ENCODE results near the gene PRKG1. TPM values are rescaled to one million over a fixed set of nuclear protein-coding genes. Genes with fewer than 3 reads are reported as not detected.
"Not testable (repeated sequence)": the region's sequence is repeated elsewhere in the genome, so short reads cannot be mapped to it uniquely, and the experiment has no call there.

PRKG1 gene
- polyA plus RNA-seq, 2 donors = 0.84 to 0.87 TPM

DNA sequence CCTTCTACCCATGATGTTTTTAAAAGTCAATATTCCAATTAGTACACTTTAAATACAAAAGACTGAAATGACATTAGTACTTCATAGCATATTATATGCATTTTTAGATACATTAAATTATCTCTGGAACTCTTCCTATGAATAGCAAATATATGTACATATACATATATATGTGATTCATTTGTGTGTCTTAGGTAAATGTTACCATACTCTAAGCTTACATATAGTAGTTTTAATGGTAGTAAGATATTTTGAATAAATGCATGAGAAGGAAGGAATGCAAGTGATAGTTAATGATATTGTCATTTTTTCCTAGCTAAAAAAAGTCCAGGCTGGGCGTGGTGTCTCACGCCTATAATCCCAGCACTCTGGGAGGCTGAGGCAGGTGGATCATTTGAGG lies 671.1 kb downstream of the PRKG1 start:
- 90 to 96% methylated on average over 2 of the region's 2 CpGs for WGBS, 2 donors
- no peak overlapping the region for H3K27ac ChIP-seq (ENCODE audit: low read depth in 2 of 2, low read length in 1 of 2)
- no peaks in the 10 kb centered on the region for H3K27me3 ChIP-seq (ENCODE audit: control insufficient read depth in 1 of 2, insufficient read depth in 2 of 2, low read length in 2 of 2)
- no peaks in the 10 kb centered on the region for H3K36me3 ChIP-seq (ENCODE audit: control insufficient read depth in 2 of 2, insufficient read depth in 2 of 2, low read length in 1 of 2)
- no peak overlapping the region for H3K4me3 ChIP-seq (ENCODE audit: low read depth in 1 of 2, low read length in 2 of 2)
- no peaks in the 10 kb centered on the region for H3K4me1 ChIP-seq (ENCODE audit: control insufficient read depth in 2 of 2, insufficient read depth in 2 of 2, low read length in 1 of 2)
- no peaks in the 10 kb centered on the region for H3K9me3 ChIP-seq (ENCODE audit: control insufficient read depth in 2 of 2, insufficient read depth in 1 of 2, low read depth in 1 of 2, low read length in 1 of 2)

- 93 to 94% methylated on average over 1 of the region's 1 CpG for WGBS, 2 donors
- Histone ChIP-seq H3K27ac (ENCODE audit: low read depth in 2 of 2, low read length in 1 of 2) (no peak overlapping the region), H3K9me3 (ENCODE audit: control insufficient read depth in 2 of 2, insufficient read depth in 1 of 2, low read depth in 1 of 2, low read length in 1 of 2) (no peaks in the 10 kb centered on the region), H3K4me1 (ENCODE audit: control insufficient read depth in 2 of 2, insufficient read depth in 2 of 2, low read length in 1 of 2) (no peaks in the 10 kb centered on the region), H3K4me3 (ENCODE audit: low read depth in 1 of 2, low read length in 2 of 2) (no peak overlapping the region), H3K27me3 (ENCODE audit: control insufficient read depth in 1 of 2, insufficient read depth in 2 of 2, low read length in 2 of 2) (no peaks in the 10 kb centered on the region), H3K36me3 (ENCODE audit: control insufficient read depth in 2 of 2, insufficient read depth in 2 of 2, low read length in 1 of 2) (no peaks in the 10 kb centered on the region)
Observed at GRCh38 chr10:51747216-51747615, 672.9 kb downstream of the PRKG1 start.

DNA sequence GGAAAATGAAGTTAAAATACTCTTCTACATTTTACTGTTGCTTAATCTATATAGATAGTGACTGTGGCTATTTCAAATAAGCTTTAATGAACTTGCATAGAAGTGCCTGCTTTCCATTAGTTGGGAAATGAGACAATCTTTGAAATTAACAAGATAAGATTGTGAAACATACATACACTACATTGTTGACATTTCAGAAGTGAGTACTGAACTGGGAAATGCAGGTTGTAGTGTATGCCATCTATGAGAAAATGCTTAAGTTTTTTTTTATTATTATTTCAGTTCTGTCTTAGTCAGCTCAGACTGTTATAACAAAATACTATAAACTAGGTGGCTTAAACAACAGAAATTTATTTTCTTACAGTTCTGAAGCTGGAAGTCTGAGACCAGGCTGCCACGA lies 674.7 kb downstream of the PRKG1 start:
- H3K4me3 ChIP-seq (ENCODE audit: low read depth in 1 of 2, low read length in 2 of 2) = no peak overlapping the region
- 75 to 84% methylated on average over 1 of the region's 1 CpG for WGBS, 2 donors
- no peak overlapping the region for H3K27ac ChIP-seq (ENCODE audit: low read depth in 2 of 2, low read length in 1 of 2)

GRCh38 chr10:51758366-51758765 lies 684.1 kb downstream of the PRKG1 start:
- Histone ChIP-seq H3K4me3 (ENCODE audit: low read depth in 1 of 2, low read length in 2 of 2) (no peak overlapping the region), H3K4me1 (ENCODE audit: control insufficient read depth in 2 of 2, insufficient read depth in 2 of 2, low read length in 1 of 2) (no peaks in the 10 kb centered on the region), H3K27me3 (ENCODE audit: control insufficient read depth in 1 of 2, insufficient read depth in 2 of 2, low read length in 2 of 2) (no peaks in the 10 kb centered on the region), H3K36me3 (ENCODE audit: control insufficient read depth in 2 of 2, insufficient read depth in 2 of 2, low read length in 1 of 2) (no peaks in the 10 kb centered on the region), H3K9me3 (ENCODE audit: control insufficient read depth in 2 of 2, insufficient read depth in 1 of 2, low read depth in 1 of 2, low read length in 1 of 2) (no peaks in the 10 kb centered on the region), H3K27ac (ENCODE audit: low read depth in 2 of 2, low read length in 1 of 2) (no peak overlapping the region)
- WGBS, 2 donors = 76 to 79% methylated on average over 3 of the region's 3 CpGs

More for the DNA sequence above, 674.7 kb downstream of the PRKG1 start:
- no peaks in the 10 kb centered on the region for H3K9me3 ChIP-seq (ENCODE audit: control insufficient read depth in 2 of 2, insufficient read depth in 1 of 2, low read depth in 1 of 2, low read length in 1 of 2)
- no peaks in the 10 kb centered on the region for H3K4me1 ChIP-seq (ENCODE audit: control insufficient read depth in 2 of 2, insufficient read depth in 2 of 2, low read length in 1 of 2)
- no peaks in the 10 kb centered on the region for H3K36me3 ChIP-seq (ENCODE audit: control insufficient read depth in 2 of 2, insufficient read depth in 2 of 2, low read length in 1 of 2)
- H3K27me3 ChIP-seq (ENCODE audit: control insufficient read depth in 1 of 2, insufficient read depth in 2 of 2, low read length in 2 of 2) = no peaks in the 10 kb centered on the region

GRCh38 chr10:51758838-51759237 lies 684.6 kb downstream of the PRKG1 start:
- WGBS, 2 donors = 88 to 95% methylated on average over 1 of the region's 1 CpG

DNA sequence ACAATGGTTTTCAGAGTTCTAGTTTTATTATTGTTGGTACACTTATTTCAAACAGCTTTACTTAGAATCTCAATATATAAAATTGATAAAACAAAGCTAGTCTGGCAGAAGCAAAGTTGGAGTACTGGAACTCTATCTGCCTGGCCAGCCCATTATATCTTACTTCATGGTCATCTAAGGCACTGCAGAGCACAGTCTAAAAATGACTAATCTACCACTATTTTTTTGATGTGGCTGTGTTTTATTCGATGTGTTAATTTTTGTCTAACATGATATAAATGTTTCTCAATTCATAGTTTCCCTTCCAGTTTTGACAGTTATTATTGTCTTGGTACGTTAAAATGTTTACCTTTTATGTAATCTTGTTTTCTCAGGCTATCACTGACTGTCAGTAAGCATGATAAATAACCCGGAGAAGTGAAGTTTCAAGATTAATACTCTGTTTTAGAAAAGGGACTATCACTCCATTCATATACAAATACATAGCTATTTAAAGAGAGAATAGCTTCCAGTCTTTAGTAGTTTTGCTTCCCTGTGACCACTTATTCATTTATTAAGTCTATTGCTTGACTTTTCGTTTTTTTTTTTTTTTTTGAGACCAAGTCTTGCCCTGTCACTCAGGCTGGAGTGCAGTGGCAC lies 685.7 kb downstream of the PRKG1 start:
- H3K27me3 ChIP-seq (ENCODE audit: control insufficient read depth in 1 of 2, insufficient read depth in 2 of 2, low read length in 2 of 2) = no peaks in the 10 kb centered on the region

More at GRCh38 chr10:51758838-51759237, 684.6 kb downstream of the PRKG1 start:
- not testable (repeated sequence) for H3K36me3 ChIP-seq (ENCODE audit: control insufficient read depth in 2 of 2, insufficient read depth in 2 of 2, low read length in 1 of 2); H3K4me1 ChIP-seq (ENCODE audit: control insufficient read depth in 2 of 2, insufficient read depth in 2 of 2, low read length in 1 of 2); H3K27ac ChIP-seq (ENCODE audit: low read depth in 2 of 2, low read length in 1 of 2); H3K9me3 ChIP-seq (ENCODE audit: control insufficient read depth in 2 of 2, insufficient read depth in 1 of 2, low read depth in 1 of 2, low read length in 1 of 2); H3K27me3 ChIP-seq (ENCODE audit: control insufficient read depth in 1 of 2, insufficient read depth in 2 of 2, low read length in 2 of 2); H3K4me3 ChIP-seq (ENCODE audit: low read depth in 1 of 2, low read length in 2 of 2)

DNA sequence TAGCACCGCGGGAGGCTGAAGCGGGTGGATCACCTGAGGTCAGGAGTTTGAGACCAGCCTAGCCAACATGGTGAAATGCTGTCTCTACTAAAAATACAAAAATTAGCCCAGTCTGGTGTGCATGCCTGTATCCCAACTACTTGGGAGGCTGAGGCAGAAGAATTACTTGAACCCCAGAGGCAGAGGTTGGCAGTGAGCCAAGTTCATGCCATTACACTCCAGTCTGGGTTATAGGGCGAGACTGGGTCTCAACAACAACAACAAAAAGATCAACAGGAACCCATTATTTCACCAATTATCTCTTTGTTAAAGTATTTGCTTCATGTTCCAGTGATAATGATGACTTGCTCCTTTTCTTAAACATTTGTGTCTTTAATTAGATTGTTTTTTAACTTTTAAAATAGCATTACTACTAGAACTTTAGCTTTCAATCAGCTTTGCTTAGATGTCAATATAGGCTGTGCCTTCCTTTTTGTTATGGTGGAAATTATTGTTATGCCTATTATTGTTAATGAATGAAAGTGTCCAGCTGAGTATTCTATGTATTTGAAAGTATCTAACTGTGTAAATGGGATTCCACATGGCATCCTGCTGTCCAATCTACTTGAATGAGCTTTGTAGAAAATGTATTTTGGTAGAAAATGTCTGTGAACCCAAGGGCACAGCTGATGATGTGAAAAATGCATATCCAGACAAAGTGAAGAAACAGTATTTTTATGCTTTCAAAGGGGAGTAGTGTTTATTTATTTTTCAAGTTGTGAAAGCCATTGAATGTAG lies 686.8 kb downstream of the PRKG1 start:
- 97 to 99% methylated on average over 4 of the region's 4 CpGs for WGBS, 2 donors
- Histone ChIP-seq H3K27me3 (ENCODE audit: control insufficient read depth in 1 of 2, insufficient read depth in 2 of 2, low read length in 2 of 2) (no peaks in the 10 kb centered on the region), H3K36me3 (ENCODE audit: control insufficient read depth in 2 of 2, insufficient read depth in 2 of 2, low read length in 1 of 2) (no peaks in the 10 kb centered on the region), H3K4me1 (ENCODE audit: control insufficient read depth in 2 of 2, insufficient read depth in 2 of 2, low read length in 1 of 2) (no peaks in the 10 kb centered on the region), H3K9me3 (ENCODE audit: control insufficient read depth in 2 of 2, insufficient read depth in 1 of 2, low read depth in 1 of 2, low read length in 1 of 2) (no peaks in the 10 kb centered on the region), H3K4me3 (ENCODE audit: low read depth in 1 of 2, low read length in 2 of 2) (no peak overlapping the region), H3K27ac (ENCODE audit: low read depth in 2 of 2, low read length in 1 of 2) (no peak overlapping the region)

More for the DNA sequence above, 685.7 kb downstream of the PRKG1 start:
- H3K4me3 ChIP-seq (ENCODE audit: low read depth in 1 of 2, low read length in 2 of 2) = no peak overlapping the region
- no peaks in the 10 kb centered on the region for H3K36me3 ChIP-seq (ENCODE audit: control insufficient read depth in 2 of 2, insufficient read depth in 2 of 2, low read length in 1 of 2)
- no peak overlapping the region for H3K27ac ChIP-seq (ENCODE audit: low read depth in 2 of 2, low read length in 1 of 2)
- H3K9me3 ChIP-seq (ENCODE audit: control insufficient read depth in 2 of 2, insufficient read depth in 1 of 2, low read depth in 1 of 2, low read length in 1 of 2) = no peaks in the 10 kb centered on the region
- no peaks in the 10 kb centered on the region for H3K4me1 ChIP-seq (ENCODE audit: control insufficient read depth in 2 of 2, insufficient read depth in 2 of 2, low read length in 1 of 2)
- WGBS, 2 donors = 23 to 27% methylated on average over 4 of the region's 4 CpGs

DNA sequence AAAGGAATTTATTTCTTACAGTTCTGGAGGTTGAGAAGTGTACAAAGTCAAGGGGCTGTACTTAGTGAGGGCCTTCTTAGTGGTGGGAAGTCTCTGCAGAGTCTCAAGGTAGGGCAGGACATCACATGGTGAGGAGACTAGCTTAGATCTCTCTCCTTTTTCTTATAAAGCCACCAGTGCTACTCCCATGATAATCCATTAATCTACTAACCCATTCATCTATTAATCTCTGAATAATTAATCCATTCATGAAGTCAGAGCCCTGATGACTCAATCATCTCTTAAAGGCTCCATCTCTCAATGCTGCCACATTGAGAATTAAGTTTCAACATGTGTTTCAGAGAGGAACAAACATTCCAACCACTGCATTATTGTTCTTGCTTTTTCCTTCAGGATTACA lies 689.5 kb downstream of the PRKG1 start:
- Histone ChIP-seq H3K27me3 (ENCODE audit: control insufficient read depth in 1 of 2, insufficient read depth in 2 of 2, low read length in 2 of 2) (no peaks in the 10 kb centered on the region), H3K27ac (ENCODE audit: low read depth in 2 of 2, low read length in 1 of 2) (no peak overlapping the region), H3K36me3 (ENCODE audit: control insufficient read depth in 2 of 2, insufficient read depth in 2 of 2, low read length in 1 of 2) (no peaks in the 10 kb centered on the region), H3K4me3 (ENCODE audit: low read depth in 1 of 2, low read length in 2 of 2) (no peak overlapping the region), H3K9me3 (ENCODE audit: control insufficient read depth in 2 of 2, insufficient read depth in 1 of 2, low read depth in 1 of 2, low read length in 1 of 2) (no peaks in the 10 kb centered on the region), H3K4me1 (ENCODE audit: control insufficient read depth in 2 of 2, insufficient read depth in 2 of 2, low read length in 1 of 2) (no peaks in the 10 kb centered on the region)

DNA sequence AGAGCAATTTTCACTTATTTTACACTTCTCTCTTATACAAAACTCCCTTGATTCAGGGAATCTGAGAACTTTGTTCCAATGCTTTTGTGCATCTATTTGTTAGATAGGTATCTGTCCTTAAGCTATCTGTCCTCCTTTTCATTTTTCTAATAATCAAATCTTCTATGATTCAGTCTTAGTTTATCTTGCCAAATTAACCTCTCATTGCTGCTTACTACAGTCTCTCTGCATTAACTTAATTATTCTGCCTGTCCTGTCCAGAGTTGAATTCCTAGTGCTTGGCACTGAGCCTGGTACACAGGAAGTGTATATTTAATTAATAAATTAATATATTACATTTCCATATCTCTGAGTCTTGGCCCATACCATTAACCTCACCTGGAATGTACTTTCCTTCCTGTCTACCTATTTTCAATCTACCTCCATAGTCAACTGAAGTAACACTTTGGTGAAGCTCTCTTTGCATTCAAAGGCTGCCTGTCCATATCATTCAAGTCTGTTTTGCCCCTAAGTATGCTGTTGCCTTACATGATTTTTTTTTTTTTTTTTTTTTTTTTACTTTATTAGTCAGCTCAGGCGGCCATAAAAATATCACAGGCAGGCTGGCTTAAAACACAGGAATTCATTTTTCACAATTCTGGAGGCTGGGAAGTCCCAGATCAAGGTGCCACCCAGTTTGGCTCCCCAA lies 691.1 kb downstream of the PRKG1 start:
- H3K4me3 ChIP-seq (ENCODE audit: low read depth in 1 of 2, low read length in 2 of 2) = no peak overlapping the region
- no peaks in the 10 kb centered on the region for H3K9me3 ChIP-seq (ENCODE audit: control insufficient read depth in 2 of 2, insufficient read depth in 1 of 2, low read depth in 1 of 2, low read length in 1 of 2)
- 89 to 97% methylated on average over 1 of the region's 1 CpG for WGBS, 2 donors
- no peak overlapping the region for H3K27ac ChIP-seq (ENCODE audit: low read depth in 2 of 2, low read length in 1 of 2)
- no peaks in the 10 kb centered on the region for H3K27me3 ChIP-seq (ENCODE audit: control insufficient read depth in 1 of 2, insufficient read depth in 2 of 2, low read length in 2 of 2)
- H3K36me3 ChIP-seq (ENCODE audit: control insufficient read depth in 2 of 2, insufficient read depth in 2 of 2, low read length in 1 of 2) = no peaks in the 10 kb centered on the region
- H3K4me1 ChIP-seq (ENCODE audit: control insufficient read depth in 2 of 2, insufficient read depth in 2 of 2, low read length in 1 of 2) = no peaks in the 10 kb centered on the region

Measured in esophagus (tissue), 2 donors.